ENCODE data around the gene C1GALT1C1L.
"Not testable (repeated sequence)": the region's sequence is repeated elsewhere in the genome, so short reads cannot be mapped to it uniquely, and the experiment has no call there.

C1GALT1C1L gene

DNA sequence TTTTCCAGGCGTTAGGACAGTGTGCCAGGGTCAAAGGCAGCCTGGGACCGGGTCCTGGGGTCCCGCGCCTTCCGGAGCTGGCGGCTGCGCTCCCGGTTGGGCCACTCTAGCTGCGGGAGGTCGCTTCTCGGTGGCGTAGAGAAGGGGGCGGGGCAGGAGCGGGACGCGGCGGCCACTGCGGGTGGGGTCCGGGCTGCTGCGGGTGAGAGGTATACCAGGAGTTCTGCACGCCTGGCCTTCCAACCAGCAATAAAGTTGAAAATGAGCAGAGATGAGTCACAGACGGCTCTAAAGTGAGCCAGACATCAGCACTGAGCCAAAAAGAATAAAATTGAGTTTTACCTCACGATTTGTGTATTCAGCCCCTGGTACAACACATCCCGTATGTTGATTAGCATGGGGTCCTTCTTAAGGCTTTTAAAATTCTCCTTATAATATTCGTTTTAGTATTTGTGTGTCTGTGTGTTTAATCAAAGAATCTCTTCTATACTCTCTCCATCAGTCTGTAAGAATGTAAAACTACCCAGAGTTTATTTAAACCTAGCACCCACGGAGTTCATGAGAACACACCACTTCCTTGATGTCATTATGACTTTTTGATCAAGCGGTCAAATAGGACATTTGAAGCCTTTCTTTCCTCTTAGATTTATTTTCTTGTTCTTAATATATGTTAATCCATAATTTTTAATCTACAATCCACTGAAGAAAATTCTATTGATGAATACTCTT, at the start of gene C1GALT1C1L:
Gene C1GALT1C1L, minus strand, starts transcription at position 108 of the 729 bp plus-strand sequence. Its CDS starts 107 bp downstream, at position 1.
- DNase-seq (ENCODE audit: low read depth in 3 of 3, low spot score in 1 of 3): peak in 1 of 3 donors; percentile 18

- DNase-seq (ENCODE audit: low read depth in 3 of 3, low spot score in 1 of 3): no peak
These were observed 49.5 kb upstream of the C1GALT1C1L start for GRCh38 chr2:43725711-43726246.

DNA sequence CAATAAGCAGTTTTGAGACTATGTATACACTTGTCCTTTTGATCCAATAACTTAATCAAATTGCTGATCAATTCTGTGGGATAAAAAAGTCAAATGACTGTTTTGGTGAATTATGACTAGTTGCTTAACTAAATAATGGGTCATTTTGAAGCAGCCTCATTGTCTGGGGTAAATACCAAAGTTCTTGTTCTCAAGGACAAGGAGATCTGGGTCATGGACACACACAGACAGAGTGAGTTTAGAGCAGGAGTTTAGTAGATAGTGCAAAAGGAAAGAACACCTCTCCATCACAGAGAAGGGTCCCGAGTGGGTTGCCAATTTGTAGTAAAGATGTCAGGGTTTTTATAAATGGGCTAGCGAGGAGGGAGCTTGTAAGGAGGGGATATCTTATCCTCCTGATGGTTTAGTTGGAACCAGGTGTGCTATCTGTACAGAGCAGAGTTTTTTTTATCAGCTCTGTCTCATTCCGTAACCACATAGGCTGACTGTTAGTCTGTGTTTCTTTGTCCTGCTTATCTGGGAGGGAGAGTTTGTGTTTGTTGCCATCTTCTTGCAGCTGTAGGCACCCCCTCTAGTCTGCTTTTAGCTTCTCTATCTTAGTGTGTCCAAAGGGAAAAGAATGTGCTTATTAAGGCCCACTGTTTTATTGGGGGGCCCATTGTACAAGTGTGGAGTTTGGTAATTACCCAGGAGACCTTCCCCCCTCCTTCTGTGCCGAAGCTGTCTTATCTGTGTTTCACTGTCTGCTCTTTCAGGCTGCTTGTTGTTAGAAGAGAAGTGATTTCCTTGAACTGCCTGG, 48.7 kb upstream of the C1GALT1C1L start:
- no peak for DNase-seq (ENCODE audit: low read depth in 3 of 3, low spot score in 1 of 3)

DNA sequence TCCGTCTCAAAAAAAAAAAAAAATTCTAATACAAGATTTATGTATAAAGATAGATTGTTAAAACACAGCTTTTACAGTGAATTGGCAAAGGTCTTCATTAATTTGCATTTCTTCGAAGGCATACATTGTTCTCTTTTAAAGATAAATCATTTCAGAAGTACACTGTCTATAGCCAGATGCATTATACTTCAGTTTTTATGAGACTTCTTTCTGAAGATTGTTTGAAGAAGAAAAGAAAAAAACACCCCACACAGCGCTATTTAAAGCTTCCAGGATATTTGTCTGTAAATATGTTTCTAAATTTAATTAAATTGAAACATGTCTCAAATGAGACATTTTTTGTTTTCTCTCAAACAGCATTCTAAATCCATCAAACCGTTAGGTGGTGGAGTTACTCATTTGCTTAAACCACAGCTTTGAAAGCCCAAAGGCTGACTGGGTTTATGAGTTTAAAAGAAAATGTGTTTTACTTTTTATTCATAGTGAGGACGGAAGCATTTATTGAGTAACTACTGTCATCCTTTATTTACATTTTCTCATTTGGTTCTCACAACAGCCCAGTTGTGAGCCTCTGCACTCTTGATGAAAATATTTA, 42.4 kb upstream of the C1GALT1C1L start:
- DNase-seq (ENCODE audit: low read depth in 3 of 3, low spot score in 1 of 3): no peak

GRCh38 chr2:43717322-43717721, 41.1 kb upstream of the C1GALT1C1L start:
- DNase-seq (ENCODE audit: low read depth in 3 of 3, low spot score in 1 of 3): no peak

GRCh38 chr2:43715300-43716098, 39.3 kb upstream of the C1GALT1C1L start:
- DNase-seq (ENCODE audit: low read depth in 3 of 3, low spot score in 1 of 3): no peak

DNA sequence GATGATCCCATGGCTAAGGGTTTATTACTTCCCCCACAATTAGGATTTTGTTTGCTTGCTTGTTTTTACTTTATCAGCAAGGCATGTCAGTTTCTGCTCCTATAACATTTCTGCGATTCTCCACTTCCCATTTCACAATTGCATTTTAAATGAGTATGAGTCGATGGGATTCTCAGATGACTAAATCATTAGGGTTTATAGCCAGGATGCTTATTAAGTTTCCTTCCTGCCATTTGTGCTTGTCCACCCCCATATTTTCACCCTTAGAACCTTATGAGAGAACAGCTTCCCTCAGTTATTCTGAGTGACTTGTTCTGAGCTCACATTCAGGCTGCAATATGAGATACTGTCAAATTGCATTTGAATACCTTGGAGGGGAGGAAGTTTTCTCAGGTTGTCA, 37.9 kb upstream of the C1GALT1C1L start:
- no peak for DNase-seq (ENCODE audit: low read depth in 3 of 3, low spot score in 1 of 3)

DNA sequence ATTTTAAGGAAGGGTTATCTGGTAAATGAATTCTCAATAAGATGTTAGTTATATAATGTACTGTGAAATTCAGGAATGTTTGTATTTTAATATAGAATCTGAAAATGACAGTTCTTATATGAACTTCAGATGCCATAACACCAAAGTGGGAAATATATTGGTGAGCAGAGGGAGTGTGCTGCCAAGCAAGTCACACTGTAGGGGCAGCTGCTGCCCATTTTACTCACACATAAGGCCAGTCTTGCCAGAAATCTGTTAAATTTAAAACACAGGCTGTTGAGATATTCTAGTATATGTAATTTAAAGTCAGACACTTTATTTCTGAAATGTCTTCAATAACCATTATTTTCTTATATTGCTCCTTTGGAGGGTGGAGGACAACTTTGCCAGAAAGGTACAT, 34.6 kb upstream of the C1GALT1C1L start:
- DNase-seq (ENCODE audit: low read depth in 3 of 3, low spot score in 1 of 3): no peak

- DNase-seq (ENCODE audit: low read depth in 3 of 3, low spot score in 1 of 3): no peak
These were observed 32.7 kb upstream of the C1GALT1C1L start for GRCh38 chr2:43708891-43709290.

DNA sequence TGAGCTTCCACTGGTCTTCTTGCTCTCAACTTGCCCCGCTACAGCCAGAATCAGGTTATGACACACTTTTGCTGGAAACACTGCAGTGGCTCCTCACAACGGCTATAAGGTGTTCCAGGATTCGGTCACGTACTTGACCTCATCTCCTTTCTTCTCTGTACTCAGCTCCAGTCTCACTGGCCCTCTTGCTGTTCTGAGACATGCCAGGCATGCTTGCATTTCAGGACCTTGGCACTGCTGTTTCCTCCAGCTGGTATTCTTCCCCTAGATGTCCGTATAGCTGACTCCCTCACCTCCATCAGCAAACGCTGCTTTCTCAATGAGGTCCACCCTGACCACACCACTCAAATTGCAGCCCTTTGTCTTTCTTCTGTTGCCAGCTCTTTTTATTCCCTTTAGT, 31.9 kb upstream of the C1GALT1C1L start:
- DNase-seq (ENCODE audit: low read depth in 3 of 3, low spot score in 1 of 3): no peak

GRCh38 chr2:43707255-43708015, 31.2 kb upstream of the C1GALT1C1L start:
- no peak for DNase-seq (ENCODE audit: low read depth in 3 of 3, low spot score in 1 of 3)

- no peak for DNase-seq (ENCODE audit: low read depth in 3 of 3, low spot score in 1 of 3)
These were observed 24.9 kb upstream of the C1GALT1C1L start for GRCh38 chr2:43701111-43701510.

DNA sequence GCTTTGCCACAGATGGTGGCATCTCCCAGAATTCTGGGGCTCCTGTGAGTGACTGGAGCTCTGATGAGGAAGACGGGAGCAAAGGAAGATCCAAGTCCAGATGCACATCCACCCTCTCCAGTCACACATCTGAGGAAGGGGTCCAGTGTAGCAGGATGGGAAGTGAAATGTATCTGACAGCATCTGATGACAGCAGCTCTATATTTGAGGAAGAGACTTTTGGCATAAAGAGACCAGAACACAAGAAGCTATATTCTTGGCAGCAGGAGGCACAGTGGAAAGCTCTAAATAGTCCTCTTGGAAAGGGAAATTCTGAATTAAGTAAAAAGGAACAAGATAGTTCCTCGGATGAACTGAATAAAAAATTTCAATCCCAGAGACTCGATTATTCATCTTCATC, 23.5 kb upstream of the C1GALT1C1L start:
- no peak for DNase-seq (ENCODE audit: low read depth in 3 of 3, low spot score in 1 of 3)

DNA sequence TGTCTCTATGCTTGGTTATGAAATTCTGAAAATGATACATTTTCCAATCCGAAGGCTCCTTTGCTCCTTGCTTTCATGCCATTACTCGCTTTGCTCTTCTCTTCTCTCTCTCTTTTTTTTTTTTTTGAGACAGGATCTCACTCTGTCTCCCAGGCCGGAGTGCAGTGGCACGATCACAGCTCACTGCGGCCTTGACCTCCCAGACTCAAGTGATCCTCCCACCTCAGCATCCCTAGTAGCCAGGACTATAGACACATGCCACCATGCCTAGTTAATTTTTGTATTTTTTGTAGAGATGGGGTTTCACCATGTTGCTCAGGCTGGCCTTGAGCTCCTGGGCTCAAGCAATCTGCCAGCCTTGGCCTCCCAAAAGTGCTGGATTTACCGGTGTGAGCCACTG, 21.9 kb upstream of the C1GALT1C1L start:
- not testable (repeated sequence) for DNase-seq (ENCODE audit: low read depth in 3 of 3, low spot score in 1 of 3)

DNA sequence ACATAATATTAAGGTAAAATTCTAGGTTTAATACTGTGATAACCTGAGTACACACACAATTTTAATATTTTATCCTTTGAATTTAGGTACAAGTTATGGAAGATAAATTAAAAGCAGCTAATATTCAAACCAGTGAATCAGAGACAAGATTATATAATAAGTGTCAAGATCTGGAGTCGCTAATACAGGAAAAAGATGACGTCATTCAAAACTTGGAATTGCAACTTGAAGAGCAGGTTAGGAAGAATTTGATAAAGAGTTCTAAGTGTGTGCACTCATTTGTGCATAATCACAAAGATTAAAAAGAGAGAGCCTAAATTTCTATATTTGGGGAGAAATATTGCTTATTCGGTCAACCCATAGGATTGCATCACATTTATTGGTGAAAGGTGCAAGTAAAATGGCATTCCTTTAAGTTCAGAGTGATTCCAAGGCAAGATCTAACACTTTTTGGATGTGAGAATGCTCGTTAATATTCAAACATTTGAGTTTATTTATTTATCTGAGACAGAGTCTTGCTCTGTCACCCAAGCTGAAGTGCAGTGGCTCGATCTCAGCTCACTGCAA, 16.3 kb upstream of the C1GALT1C1L start:
- no peak for DNase-seq (ENCODE audit: low read depth in 3 of 3, low spot score in 1 of 3)

- DNase-seq (ENCODE audit: low read depth in 3 of 3, low spot score in 1 of 3): no peak
These were observed 13.8 kb upstream of the C1GALT1C1L start for GRCh38 chr2:43689999-43690398.

DNA sequence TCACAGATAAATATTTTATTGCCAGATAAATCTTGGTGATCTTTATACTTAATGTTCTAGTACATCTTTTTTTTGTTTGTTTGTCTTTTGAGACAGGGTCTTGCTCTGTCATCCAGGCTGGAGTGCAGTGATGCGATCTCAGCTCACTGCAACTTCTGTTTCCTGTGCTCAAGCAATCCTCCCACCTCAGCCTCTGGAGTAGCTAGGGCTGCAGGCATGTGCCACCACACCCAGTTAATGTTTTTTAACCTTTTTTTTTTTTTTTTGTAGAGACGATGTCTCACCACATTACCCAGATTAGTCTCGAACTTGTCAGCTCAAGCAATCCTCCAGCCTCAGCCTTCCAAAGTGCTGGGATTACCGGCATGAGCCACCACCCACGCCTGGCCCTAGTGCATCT, 9.1 kb upstream of the C1GALT1C1L start:
- no peak for DNase-seq (ENCODE audit: low read depth in 3 of 3, low spot score in 1 of 3)

DNA sequence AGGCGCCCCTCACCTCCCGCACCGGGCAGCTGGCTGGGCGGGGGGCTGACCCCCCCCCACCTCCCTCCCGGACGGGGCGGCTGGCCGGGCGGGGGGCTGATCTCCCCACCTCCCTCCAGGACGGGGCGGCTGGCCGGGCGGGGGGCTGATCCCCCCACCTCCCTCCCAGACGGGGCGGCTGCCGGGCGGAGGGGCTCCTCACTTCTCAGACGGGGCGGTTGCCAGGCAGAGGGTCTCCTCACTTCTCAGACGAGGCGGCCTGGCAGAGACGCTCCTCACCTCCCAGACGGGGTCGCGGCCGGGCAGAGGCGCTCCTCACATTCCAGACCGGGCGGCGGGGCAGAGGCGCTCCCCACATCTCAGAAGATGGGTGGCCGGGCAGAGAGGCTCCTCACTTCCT, 1.6 kb upstream of the C1GALT1C1L start:
- not testable (repeated sequence) for DNase-seq (ENCODE audit: low read depth in 3 of 3, low spot score in 1 of 3)

DNA sequence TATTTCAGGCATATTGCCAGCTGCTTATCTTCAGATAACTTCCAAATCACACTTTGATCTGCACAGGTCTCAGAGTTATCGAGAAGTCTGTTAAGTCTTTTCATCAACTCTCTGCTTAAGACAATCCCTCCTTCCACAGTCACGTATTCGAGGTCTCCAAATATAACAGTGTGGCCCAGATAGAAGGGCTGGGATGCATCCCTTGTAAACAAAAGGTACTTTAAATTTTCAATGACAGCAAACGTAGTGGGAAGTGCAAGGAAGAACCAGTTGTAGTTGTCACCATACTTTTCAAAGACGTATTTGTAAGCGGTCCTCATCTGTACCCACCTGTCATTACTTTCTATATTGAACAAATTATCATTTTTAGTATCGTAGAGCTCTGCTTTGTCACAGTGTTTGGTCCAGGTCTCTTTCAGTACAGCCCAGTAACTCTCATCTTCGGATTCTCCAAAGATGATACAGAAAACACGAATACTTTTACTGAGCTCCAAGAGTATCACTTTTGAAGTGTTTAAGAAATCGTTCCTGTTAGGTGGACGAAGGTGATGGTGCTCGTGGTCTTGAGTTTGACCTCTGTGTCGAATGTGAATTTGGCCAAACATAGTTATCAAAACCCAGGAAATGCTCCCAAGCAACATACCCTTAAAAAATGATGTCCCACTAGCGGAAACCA, 445 bp downstream of the C1GALT1C1L start:
- DNase-seq (ENCODE audit: low read depth in 3 of 3, low spot score in 1 of 3): no peak

Measured in stimulated activated CD4-positive, alpha-beta T cell treated with anti-CD3 and anti-CD28 coated beads, TNF-alpha, amount 100 ng/mL, for 1 hour (primary cell).